ENCODE results near the gene SUSD2.

DNA sequence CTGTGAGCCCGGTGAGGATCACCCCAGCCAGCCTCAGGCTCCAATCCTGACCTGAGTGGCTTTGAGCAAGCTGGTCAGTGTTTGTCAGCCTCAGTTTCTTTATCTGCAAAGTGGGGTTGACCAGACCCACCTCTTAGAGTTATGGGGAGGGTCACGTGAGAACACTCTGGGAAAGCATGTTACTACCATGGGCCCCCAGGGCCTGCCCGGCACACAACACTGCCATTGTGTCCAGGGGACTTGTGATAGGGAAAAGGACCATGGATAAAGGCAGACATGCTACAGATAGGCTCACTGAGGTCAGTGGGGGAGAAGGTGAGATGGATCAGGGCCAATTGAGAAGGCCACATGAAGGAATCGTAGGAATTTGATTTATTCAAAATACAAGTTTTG is 32.1 kb upstream of the SUSD2 start:
- TF ChIP-seq POLR2AphosphoS5 (IDR thresholded peaks at IDR 0.05) (no peak), CTCF (IDR thresholded peaks at IDR 0.05) (no peak)
